Activated CD8-positive, alpha-beta memory T cell treated with anti-CD3 and anti-CD28 coated beads, Interleukin-2, amount 50 U/mL, for 1 hour (primary cell): ENCODE results near the gene CYB561D2.

ENCODE experiments used
- DNase-seq: peaks from one replicate; pipeline ENCODE4 v3.0.0-alpha.2; 2020; ENCODE audit errors: extremely low read depth

Gene CYB561D2

DNA sequence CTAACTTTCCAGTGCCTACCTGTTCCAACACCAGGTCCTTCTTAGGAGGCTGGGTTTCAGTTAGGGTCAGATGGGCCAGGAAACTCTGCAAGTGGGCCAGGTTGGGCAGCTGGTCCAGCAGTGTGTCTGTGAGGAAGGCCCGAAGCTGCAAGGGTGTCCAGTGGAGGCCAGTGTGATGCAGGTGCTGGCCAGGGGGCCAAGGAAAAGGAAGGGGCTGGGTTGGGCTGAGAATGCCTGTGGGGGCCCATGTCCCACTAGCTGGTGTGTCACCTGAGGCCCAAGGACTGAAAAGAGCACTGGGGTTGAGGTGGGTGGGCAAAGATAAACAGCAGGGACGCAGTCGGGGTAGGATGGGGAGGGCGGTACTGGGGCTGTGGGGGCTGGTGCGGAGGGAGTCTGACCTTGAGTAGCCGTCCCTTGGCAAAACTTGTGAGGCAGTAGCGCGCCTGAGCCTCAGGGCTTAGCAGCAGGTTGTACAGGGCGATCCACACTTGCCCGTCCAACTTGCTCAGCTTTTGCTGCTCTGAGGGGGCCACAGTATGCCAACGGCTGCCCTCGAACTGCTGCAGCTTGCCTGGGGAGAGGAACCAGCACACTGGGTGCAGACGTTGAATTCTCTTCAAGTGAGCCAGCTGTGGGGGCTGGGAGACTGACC is 8.5 kb upstream of the CYB561D2 start:
- DNase-seq: no peak

DNA sequence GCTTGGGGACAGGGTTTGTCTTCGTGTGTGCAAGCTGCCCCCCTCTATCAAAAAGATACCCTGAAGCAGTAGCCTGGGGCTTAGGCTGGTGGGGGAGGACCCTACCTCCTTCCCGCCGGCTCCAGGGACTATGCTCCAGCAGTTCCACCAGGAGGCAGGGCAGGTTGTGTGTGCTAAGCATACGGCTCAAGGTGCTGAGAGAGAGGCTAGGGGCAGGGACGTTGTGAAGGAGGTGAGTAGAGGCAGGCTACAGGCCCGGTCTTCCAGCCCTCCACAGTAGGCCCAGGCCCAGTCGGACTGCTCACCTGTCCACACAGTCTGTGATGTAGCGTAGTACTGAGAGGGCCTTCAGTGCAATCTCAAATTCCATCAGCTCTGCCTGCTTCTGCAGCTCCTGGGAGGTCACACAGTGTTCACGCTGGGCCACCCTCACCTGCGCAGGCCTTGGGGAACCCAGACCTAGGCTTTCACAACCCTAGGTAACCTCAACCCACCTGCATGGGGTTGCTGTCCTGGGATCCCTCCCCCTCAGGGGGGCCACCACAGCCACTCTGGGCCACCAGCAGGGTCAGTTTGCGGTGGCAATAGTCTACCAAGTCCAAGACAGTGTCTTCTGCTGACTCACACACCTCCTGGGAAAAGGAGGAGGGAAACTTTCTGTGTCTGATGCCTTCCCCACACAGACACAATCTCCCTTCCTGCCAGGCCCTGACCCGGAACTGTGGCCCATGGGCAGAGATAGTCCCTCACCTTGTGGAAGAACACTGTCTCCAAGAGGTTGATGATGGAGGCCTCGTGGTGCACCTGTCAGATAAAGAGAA is 7.6 kb upstream of the CYB561D2 start:
- DNase-seq: no peak

DNA sequence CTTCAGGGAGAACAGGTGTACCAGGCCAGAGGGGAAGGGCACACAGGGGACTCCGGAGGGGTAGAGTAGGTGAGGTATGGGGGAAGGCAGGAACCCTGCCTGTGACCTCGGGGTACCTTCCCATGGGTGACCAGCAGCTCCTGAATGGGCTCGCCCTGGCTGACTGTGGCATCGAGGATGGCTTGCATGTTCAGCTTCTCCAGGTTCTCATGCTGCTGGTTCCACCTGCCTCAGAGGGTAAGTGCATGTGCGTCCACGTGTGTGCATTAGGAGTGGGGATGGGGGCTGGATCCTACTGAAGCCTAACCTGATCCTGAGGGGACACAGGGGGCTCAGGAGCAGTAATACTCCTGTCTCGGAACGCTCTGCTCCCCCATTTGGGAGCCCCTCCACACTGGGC is 5.7 kb upstream of the CYB561D2 start:
- no peak for DNase-seq

DNA sequence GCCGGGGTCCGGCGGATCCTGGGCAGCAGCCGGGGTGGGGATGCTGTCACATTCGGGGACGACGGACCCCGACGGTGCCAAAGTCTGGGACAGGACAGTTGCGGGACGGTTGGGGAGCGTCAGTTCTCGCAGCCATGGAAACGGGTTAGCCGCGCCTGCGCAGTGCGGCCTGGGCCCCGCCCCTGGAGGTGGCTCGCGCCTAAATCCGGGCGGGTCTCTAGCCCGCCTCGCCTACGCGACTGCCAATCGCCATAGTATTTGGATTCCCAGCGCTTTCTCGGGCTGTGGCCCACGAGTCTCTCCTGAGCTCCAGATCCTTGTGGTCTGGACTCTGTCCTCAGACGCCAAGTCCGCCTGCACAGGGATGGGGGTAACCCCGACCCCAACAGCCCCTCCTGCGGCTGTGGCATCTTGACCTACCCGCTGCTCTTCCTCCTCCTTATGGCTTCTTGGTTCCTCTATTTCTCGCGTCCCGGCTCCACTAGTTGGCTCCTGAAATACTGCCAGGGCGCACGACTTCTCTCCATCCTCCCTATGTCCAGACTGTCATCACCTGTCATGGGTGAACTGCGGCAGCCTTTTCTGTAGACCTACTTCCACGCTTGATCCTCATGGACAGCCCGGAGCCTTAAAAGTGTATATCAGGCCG is 5.0 kb upstream of the CYB561D2 start, which contains the start of gene ZMYND10:
Gene ZMYND10 (minus strand): TSS at position 147 of the 649 bp plus-strand sequence. CDS start 153 bp downstream, outside the sequence.
- DNase-seq: no peak

DNA sequence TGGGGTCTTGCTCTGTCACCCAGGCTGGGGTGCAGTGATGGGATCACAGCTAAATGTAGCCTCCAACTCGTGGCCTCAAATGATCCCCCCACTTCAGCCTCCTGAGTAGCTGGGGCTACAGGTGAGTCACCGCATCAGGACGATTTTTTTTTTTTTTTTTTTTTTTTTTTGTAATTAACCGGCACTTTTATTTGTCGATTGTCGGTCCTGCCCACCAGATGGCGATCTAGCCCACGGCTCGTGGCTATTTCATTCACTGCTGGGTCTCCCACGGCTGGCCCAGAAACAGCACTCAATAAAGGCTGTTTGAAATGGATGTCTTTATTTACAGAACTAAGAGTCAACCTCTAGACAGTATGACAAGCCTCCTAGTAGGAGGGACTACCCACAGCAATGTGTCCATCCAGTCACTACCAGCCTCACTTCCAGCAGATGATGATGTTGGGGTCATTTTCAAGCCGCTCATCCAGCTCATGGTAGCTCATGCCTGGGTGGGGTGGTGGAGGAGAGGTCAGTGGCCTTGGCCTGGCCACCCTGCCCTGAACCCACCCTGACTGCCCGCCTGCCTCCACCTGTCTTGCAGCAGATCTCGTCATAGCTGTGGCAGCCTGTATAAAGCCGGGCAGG is 3.4 kb upstream of the CYB561D2 start:
- no peak for DNase-seq

DNA sequence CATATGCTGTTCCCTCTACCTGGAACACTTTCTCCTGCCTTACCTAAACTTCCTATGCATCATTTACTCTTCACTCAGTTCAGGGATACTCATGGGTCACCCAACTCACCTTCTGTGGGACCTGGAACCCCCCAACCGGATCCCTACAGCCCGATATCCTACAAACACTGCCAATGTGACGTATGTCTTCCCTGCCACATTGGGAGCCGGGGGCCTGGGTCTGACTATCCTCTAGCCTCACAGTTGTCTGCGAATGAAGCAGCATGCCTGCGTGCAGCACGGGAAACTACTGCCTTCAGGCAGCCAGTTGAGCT is 492 bp upstream of the CYB561D2 start:
- DNase-seq: no peak

DNA sequence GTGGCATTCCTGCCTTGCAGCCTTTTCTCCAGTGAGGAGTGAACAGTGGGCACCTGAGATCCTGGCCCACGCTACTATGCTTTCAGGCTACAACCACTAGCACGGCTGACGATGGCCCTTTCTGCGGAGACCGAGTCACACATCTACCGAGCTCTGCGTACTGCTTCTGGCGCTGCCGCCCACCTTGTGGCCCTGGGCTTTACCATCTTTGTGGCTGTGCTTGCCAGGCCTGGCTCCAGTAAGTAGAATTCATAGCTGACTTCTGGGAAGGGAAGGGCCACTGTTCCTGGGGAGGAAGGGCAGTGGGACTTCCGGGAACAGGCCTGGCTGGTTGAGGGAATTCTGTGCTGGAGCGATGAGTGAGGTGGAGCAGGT is 648 bp downstream of the CYB561D2 start:
- no peak for DNase-seq

DNA sequence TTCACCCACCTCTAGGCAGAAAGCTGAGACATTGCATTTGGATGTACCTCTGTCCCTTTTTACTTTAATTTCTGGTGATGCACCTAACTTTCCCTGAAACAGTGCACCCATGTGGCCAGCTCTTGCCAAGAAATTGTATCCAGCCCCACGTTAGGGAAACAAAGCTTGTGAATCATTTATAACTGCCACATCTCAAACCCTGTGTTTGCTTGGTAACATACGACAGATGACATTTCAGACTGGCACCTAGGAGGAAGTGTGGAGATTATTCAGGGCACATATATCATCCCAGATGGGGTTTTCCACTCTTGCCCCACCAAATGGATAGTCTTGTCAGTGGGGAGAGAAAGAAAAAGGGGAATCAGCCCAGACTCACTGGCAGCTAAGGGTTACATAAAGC is 2.1 kb downstream of the CYB561D2 start:
- no peak for DNase-seq

DNA sequence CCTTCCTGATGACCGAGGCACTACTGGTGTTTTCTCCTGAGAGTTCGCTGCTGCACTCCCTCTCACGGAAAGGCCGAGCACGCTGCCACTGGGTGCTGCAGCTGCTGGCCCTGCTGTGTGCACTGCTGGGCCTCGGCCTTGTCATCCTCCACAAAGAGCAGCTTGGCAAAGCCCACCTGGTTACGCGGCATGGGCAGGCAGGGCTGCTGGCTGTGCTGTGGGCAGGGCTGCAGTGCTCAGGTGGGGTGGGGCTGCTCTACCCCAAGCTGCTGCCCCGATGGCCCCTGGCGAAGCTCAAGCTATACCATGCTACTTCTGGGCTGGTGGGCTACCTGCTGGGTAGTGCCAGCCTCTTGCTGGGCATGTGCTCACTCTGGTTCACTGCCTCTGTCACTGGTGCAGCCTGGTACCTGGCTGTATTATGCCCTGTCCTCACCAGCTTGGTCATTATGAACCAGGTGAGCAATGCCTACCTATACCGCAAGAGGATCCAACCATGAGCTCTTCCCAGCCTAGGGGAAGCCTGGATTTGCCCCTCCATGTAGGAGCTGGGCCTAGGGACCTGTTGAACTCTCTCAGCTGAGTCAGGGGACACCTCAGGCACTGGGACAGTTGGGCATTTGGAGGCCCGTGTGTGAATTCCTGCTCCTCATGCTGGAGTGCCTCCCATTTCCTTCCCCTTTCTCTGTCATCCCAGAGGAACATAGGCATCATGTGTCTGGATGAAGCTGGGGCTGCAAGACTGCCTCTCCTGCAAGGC is 2.8 kb downstream of the CYB561D2 start:
- no peak for DNase-seq

DNA sequence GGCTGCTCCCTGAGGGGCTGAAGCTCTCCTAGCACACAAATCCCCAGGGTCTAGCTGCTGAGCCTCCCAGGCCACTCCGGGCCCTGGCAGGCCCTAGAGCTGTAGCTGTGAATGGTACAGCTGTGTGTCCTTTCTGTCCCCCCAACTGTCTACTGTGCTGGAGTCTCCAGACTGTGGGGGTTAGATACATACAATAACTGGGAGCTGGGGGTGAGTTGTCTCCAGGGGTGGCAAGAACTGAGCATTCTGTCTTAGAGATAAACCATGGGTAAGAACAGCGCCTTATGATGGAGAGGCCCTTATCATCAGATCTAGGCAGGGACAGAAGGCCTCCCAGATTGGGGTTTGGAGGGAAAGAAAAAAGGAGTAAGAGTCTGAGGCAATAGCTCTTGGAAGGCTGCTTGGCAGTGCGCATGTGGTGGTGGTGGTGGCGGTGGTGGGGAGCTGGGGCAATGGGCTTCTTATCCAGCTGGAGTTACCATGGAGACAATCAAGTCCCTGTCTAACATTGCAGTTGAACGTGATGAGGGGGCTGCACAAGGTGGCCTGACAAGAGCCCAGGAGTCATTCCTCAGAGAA is 3.6 kb downstream of the CYB561D2 start:
- no peak for DNase-seq

DNA sequence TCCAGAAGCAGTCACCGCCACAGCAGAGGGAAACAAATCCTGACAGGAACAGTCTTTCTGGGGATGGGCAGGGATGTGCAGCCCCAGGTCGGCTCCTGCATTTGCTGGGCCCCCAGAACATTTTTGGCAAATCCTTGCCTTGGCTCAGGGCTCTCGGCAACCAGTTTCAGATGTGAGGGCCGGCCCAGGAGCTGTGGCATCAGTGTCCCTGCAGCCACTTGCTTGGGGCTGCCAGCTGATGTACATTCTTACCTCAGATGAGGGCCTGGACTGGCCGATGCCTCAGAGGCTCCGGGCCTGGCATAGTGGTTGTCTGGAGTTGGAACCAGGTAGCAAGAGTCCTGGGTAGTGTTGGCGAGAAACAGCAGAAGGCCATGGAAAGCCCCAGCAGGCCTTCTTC is 4.2 kb downstream of the CYB561D2 start:
- DNase-seq: no peak

DNA sequence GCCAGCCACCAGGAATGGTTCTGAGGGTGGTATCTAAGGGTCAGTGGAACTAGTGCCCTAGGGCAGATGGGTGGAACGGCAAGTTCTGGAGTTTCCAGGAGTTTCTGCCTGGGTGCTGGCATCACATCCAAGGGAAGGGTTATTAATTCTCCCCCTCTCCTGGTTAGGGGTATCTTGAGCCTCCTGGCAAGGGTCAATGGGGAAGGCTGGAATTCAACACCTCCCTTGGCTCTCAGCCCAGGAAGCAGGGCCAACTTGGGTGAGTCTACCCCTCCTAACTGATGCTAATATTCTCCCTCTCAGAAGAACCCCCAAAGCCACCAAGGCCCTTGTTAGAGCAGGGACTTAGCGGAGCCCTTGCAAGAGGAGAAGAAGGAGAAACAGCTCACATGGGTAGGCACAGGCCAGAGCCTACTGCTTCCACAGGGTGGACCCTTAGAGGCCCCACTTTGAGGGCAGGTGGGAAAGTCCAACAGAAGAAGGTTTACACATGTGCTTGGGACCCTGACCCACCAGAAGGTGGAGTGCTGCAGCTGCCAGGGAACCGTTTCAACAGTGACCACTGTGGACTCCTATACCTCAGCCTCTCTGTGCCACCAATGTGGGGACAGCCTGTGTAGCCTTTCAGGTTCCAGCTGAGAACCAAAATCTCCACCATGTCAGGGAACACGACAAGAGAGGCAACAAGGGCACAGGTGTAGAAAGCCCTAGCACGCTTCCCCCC is 5.3 kb downstream of the CYB561D2 start:
- DNase-seq: no peak

DNA sequence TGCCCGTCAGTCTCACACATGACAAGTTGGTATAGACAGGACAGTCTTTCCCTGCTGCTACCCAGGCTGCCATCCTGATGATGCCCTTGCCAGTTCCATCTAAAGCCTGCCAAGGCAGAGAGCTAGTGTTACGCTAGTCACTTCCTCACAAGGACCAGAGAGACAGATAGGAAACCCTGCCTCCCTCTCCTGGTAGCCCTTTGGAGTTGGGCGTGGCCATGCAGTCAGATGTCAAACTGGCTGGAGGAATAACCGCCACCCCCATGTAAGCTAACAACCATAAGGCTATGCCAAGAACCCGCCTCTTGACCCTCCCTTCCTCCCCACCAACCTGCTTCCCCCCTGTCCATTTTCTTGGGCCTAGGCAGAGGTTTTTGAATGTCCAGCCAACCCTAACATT is 5.9 kb downstream of the CYB561D2 start:
- no peak for DNase-seq

DNA sequence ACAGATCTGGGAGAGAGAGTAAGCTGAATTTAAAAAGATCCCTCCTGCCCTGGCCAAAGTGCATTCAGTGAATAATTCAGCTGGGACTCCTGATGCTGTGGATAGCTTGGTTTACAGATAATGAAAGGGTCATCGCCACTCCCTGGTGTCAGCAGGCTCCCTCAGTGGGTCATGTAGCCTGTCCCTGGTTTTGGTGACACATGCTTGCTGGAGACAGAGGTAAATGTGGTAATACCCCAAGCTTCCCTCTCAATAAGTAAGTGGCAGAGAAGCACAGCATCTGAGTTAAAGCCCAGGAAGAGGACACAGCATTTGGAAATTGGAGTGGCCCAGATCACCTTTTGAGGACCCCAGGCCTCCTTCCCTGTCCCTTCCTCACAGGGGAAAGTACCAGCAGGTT is 6.8 kb downstream of the CYB561D2 start:
- no peak for DNase-seq

DNA sequence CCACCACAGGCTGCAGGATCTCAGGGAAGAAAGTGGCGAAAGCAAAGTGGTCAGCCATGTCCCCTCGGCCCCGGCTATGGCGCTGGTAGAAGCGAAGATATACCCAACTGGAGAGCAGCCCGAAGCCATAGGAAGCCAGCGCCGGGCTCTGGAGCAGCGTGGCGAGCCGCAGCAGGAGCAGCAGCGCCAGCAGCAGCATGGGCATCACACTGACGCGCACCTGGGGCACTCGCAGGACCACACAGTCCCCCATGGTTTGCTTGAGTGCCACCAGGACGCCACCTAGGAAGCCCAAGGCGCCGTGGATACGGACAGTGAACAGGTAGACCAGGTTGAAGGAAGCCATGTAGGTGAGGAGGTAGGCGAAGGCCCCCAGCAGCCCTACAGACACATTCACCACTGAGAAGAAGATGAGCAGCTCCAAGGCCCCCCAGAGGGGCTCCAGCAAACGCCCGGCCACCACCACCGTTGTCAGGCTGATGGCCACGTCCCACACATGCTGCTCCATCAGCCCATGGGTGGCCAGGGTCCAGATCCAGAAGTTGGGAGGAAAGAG is 7.8 kb downstream of the CYB561D2 start:
- no peak for DNase-seq

DNA sequence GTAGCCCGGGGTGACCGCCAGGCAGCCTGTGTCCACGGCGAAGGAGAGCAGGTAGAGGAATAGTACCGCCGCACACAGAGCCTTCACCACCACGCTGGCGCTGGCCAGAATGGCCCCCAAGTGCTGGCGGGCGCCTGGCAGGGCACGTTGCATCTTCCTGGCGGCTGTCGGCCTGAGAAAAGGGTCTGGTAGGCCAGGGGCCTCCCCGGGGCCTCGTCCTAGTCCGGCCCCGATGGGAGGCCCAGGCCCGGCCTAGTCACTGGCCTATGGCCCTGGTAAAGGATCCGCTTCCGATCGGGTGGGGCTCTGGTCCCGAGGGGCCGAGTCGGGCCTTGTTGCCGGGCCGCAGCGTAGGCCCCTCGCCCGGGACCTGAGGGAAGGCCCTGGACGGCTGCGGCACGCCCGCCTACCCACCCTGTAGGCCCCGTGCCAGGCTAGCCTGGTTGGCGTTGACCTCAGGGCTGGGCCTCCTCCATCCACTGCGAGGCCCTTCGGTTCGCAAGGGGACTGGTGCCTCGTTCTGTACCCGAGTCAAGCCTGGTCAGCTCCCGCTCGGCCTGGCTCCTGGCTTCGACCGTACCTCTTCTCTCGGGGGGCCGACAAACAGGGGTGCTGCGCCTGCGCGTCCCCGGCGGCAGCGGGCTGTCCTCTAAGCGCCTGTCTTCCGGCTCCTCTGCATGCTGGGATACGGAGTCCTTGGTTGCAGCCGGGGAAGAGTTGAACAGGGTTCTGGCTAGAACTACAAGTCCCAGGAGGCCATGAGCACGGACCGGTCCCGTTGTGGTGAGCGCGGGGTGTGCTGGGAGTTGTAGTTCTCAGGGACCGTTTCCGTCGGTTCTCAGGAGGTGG is 8.5 kb downstream of the CYB561D2 start, which contains the start of gene TMEM115:
Gene TMEM115 (minus strand): TSS at position 611 of the 849 bp plus-strand sequence. CDS start 458 bp downstream, at position 153.
- DNase-seq: peak; percentile 91

DNA sequence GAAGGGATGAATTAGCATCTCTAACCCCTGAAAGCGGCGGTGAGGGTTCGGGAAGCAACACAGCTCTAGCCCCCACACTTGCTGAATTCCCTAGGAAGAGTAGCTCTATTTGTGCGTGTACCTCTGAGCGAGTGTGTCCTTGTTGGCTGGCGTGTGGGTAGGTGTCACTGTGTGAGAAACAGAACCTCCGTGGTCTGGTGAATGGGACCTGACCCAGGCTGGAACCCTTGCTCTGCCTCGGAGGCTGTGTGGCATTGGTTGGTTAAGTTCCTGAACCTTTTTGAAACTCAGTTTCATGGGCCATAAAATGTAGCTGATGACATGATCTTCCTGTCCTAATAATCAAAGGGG is 9.1 kb downstream of the CYB561D2 start:
- DNase-seq: no peak

DNA sequence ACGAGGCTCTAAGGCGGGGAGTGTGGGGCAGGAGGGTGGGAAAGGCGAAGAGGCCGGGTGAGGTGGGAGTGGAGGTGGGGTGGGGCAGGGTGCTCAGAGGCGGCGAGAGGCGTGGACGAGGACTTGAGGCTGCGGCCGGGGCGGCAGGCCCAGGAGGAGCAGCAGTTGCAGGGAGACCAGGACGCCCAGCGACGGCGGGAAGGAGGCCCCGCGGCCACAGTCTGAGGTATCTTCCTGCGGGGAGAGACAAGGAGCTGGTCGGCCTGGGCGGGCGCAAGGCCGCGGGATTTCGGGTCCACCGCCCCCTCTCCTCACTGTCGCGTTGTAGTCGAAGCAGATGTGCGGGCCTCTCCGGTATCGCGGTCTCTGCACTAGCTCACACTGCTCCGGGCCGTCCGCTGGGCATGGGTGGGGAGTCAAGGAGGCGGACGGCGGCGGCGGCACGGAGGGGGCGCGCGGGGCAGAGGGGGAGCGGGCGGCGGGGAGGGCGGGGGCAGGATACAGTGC is 14.0 kb downstream of the CYB561D2 start:
- no peak for DNase-seq
